HG03108 (cell line): ENCODE measurements around the gene TFPI.
A peak's percentile ranks its signal among the peaks of the same experiment; 100 is the strongest.

Experiments
- ATAC-seq: cut with Tn5 transposase; IDR thresholded peaks from one replicate; pipeline ENCODE4 v1.9.1; 2021; ENCODE audit warnings: moderate library complexity; ENCODE audit not compliant: unreplicated experiment

The TFPI gene

GRCh38 chr2:187506416-187506815 lies 47.8 kb downstream of the TFPI start:
- no peak for ATAC-seq

- no peak for ATAC-seq
Observed at GRCh38 chr2:187505065-187505672, 49.1 kb downstream of the TFPI start.

- ATAC-seq, result no peak
Observed at GRCh38 chr2:187504312-187504921, 49.8 kb downstream of the TFPI start.

- ATAC-seq, result no peak
Observed at GRCh38 chr2:187503700-187504099, 50.5 kb downstream of the TFPI start.

- no peak for ATAC-seq
Observed at GRCh38 chr2:187502467-187502866, 51.8 kb downstream of the TFPI start.

- no peak for ATAC-seq
Observed at GRCh38 chr2:187500585-187501359, 53.5 kb downstream of the TFPI start.

GRCh38 chr2:187499941-187500532 lies 54.2 kb downstream of the TFPI start:
- ATAC-seq, result peak; percentile 86

- ATAC-seq, result no peak
Observed at GRCh38 chr2:187497858-187498463, 56.3 kb downstream of the TFPI start.

GRCh38 chr2:187497140-187497539 lies 57.1 kb downstream of the TFPI start:
- ATAC-seq, result no peak

GRCh38 chr2:187495324-187495723 lies 58.9 kb downstream of the TFPI start:
- no peak for ATAC-seq

GRCh38 chr2:187493877-187494568 lies 60.2 kb downstream of the TFPI start:
- ATAC-seq, result no peak

- ATAC-seq, result no peak
Observed at GRCh38 chr2:187493180-187493579, 61.1 kb downstream of the TFPI start.

- ATAC-seq, result no peak
Observed at GRCh38 chr2:187486241-187486640, 68.0 kb downstream of the TFPI start.

GRCh38 chr2:187485523-187485922 lies 68.7 kb downstream of the TFPI start:
- ATAC-seq, result no peak

- ATAC-seq, result no peak
Observed at GRCh38 chr2:187483537-187483936, 70.7 kb downstream of the TFPI start.

GRCh38 chr2:187482796-187483195 lies 71.4 kb downstream of the TFPI start:
- ATAC-seq, result no peak

GRCh38 chr2:187481543-187481942 lies 72.7 kb downstream of the TFPI start:
- ATAC-seq, result no peak

GRCh38 chr2:187478719-187479118 lies 75.5 kb downstream of the TFPI start:
- no peak for ATAC-seq

- no peak for ATAC-seq
Observed at GRCh38 chr2:187477051-187477450, 77.2 kb downstream of the TFPI start.

- no peak for ATAC-seq
Observed at GRCh38 chr2:187475499-187476248, 78.6 kb downstream of the TFPI start.
